Left cardiac atrium (tissue), 4 donors: ENCODE measurements around the gene NEDD9. TPM values are rescaled to one million over a fixed set of nuclear protein-coding genes. Genes with fewer than 3 reads are reported as not detected.

ENCODE experiments used
- ATAC-seq, 2 donors: fragments of 200-7000 bp; cut with Tn5 transposase; one replicate each; pipeline ENCODE4 v1.9.1; 2020; ENCODE audit warnings: mild to moderate bottlenecking in 2 of 2, moderate library complexity in 2 of 2
- DNase-seq: peaks from one replicate; pipeline ENCODE4 v3.0.0-alpha.2; 2020
- intact Hi-C, 2 donors: fragments of 100-400 bp; cut with DNase I; formaldehyde crosslinking; loops; one replicate each; pipeline versions ENCODE4 v1.14.1 to v1.15.1; 2022 to 2023
- total RNA-seq, 2 donors: library from RNA; stranded (reverse); fragmentation: NEBNext Ultra II Directional; extraction: Animal tissue kit (Norgen Biotek cat#: 25700); gene quantifications; one replicate each; pipeline ENCODE4 v1.2.1, GENCODE V29; 2021
- donor health status: DM: no; HTN: yes; CAD: no.
- donor health status: DM: no; HTN: yes; CAD: no; lungs with severe emphysema.
- donor health status: DM: yes; HTN: yes; CAD: no.
- donor health status: Dilated cardiomyopathy.

The NEDD9 gene
- total RNA-seq, 2 donors from 2014 or later, result 34.0 to 42.9 TPM

- DNase-seq (no peak), ATAC-seq (no peak)
- intact Hi-C loops, result loop anchor here in 1 of 2 donors (10.0 kb wide), 1 partner anchor 130 kb away; no protein-coding TSS in a partner anchor
Measured at GRCh38 chr6:11224966-11225463, 7.5 kb downstream of the NEDD9 start.

GRCh38 chr6:11224252-11224965, 8.1 kb downstream of the NEDD9 start:
- ATAC-seq (peak; percentile 10 to 79), DNase-seq (no peak)
- intact Hi-C loops, result loop anchor here in 1 of 2 donors (10.0 kb wide), 1 partner anchor 130 kb away; no protein-coding TSS in a partner anchor

DNA sequence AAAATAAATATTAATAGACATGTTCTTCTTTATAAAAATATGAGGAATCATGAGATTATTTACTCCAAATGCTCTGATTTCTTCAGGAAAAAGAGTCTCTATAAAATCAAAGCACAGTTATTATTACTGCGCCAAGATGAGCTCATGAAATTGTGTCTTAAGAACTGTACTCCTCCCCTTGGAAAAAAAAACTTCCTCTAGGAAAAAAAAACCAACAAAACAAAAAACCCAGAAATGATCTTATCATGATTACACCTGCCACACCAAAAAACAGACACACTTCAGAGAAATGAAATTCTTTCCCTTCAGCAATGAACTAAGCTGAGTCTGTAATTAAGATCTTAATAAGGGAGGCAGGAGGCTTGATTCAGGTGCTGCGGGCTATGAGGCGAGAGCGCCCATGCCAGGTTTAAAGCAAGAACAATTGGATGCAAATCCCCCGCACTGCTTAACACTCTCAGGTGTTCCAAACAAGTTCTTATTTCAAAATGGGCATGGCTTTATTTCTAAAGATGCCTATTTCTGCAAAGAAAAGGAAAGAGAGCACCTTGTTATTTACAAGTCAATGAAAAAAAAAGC, 9.1 kb downstream of the NEDD9 start:
- DNase-seq (no peak), ATAC-seq (no peak)
- intact Hi-C loops, result loop anchor here in 1 of 2 donors (10.0 kb wide), 1 partner anchor 131 kb away; no protein-coding TSS in a partner anchor

GRCh38 chr6:11222385-11223277, 9.8 kb downstream of the NEDD9 start:
- ATAC-seq, result no peak
- DNase-seq, result no peak
- intact Hi-C loops, result loop anchor here in 1 of 2 donors (10.0 kb wide), 1 partner anchor 132 kb away; no protein-coding TSS in a partner anchor

- no peak for DNase-seq
- intact Hi-C loops, result loop anchor here in 1 of 2 donors (10.0 kb wide), 1 partner anchor 133 kb away; no protein-coding TSS in a partner anchor
- ATAC-seq, result no peak
Measured at GRCh38 chr6:11221623-11222384, 10.7 kb downstream of the NEDD9 start.

GRCh38 chr6:11219400-11219834, 13.1 kb downstream of the NEDD9 start:
- no peak for ATAC-seq
- intact Hi-C loops, result no loop called here
- no peak for DNase-seq

- ATAC-seq (peak; percentile 73 to 84), DNase-seq (peak; percentile 78)
- intact Hi-C loops, result no loop called here
Measured at GRCh38 chr6:11218538-11219399, 13.7 kb downstream of the NEDD9 start.

DNA sequence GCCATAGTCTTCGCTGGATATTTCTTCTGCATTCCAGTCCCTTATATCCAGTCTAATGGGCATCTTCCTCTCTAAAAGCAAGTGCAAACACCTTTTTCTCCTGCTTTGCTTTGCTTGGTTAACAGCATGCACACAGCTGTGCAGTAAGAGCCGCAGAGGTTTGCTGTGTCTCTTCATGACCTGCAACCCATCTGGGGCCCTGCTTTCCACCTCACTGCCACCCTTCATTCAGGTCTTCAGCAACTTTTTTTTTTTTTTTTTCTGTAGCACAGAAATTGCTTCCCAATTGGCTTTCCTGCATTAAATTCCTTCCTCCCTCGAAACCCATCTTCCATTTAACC, 14.4 kb downstream of the NEDD9 start:
- DNase-seq (no peak), ATAC-seq (no peak)
- intact Hi-C loops, result no loop called here

- no peak for ATAC-seq
- intact Hi-C loops, result no loop called here
- no peak for DNase-seq
Measured at GRCh38 chr6:11217360-11218101, 14.9 kb downstream of the NEDD9 start.

DNA sequence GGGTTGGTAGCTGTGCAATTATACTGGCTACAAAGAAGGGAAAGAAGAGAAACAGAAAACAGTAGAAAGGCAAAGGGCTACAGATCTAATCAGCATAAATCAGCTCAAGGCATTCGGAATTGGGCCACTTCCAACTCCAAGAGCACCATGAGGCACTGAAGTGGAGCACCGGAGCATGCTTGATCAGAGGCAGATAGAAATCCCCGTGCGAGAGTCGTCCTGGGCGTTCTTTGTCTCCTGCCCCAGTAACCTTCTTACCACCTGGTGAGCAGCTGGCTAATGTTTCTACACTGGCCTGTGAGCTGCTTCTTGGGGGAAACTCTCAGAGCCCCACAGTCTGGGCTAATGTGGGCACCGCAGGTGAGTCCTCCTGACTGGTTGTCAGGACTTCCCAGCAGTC, 16.7 kb downstream of the NEDD9 start:
- DNase-seq (no peak), ATAC-seq (no peak)
- intact Hi-C loops, result no loop called here

- DNase-seq, result no peak
- ATAC-seq, result no peak
- intact Hi-C loops, result no loop called here
Measured at GRCh38 chr6:11214901-11215300, 17.6 kb downstream of the NEDD9 start.

GRCh38 chr6:11214084-11214833, 18.2 kb downstream of the NEDD9 start:
- intact Hi-C loops, result no loop called here
- peak; percentile 40 for DNase-seq

GRCh38 chr6:11213422-11214021, 18.9 kb downstream of the NEDD9 start:
- intact Hi-C loops, result no loop called here
- DNase-seq, result no peak
- peak in 1 of 2 donors; percentile 2 for ATAC-seq

More at GRCh38 chr6:11214084-11214833, 18.2 kb downstream of the NEDD9 start:
- ATAC-seq, result peak in 1 of 2 donors; percentile 35

- ATAC-seq (peak; percentile 53 to 76), DNase-seq (peak; percentile 73)
- intact Hi-C loops, result no loop called here
Measured at GRCh38 chr6:11212664-11213063, 19.8 kb downstream of the NEDD9 start.

GRCh38 chr6:11211254-11211653, 21.2 kb downstream of the NEDD9 start:
- intact Hi-C loops, result no loop called here
- DNase-seq (no peak), ATAC-seq (no peak)
